ENCODE measurements around the gene TUBA4A. TPM values are rescaled to one million over a fixed set of nuclear protein-coding genes. Genes with fewer than 3 reads are reported as not detected.

TUBA4A gene
- total and polyA plus RNA-seq, 9 of the 15 experiments (the other 6 are each of a cell fraction or from before 2014, with no cell fraction given) = 25.1 to 174 (median 42.4) TPM

- TF ChIP-seq RAD21 (CRISPR knock-in tag; conservative IDR thresholded peaks at IDR 0.05 in 1 of 2, IDR thresholded peaks at IDR 0.05 in 1 of 2) (peak; percentile 69 to 72), YBX1 (IDR thresholded peaks at IDR 0.05) (no peak), CEBPG (CRISPR knock-in tag; IDR thresholded peaks at IDR 0.05) (no peak), CEBPG (tag; conservative IDR thresholded peaks at IDR 0.05 in 1 of 2, IDR thresholded peaks at IDR 0.05 in 1 of 2) (no peak), MAZ (CRISPR knock-in tag; conservative IDR thresholded peaks at IDR 0.05 in 1 of 2, IDR thresholded peaks at IDR 0.05 in 1 of 2) (0 out of 4 replicates have a peak, but pooled peaks of 1 of the 2 experiments have one; percentile 41), TAF7 (tag; IDR thresholded peaks at IDR 0.05) (no peak), CREB3L1 (IDR thresholded peaks at IDR 0.05; ENCODE audit: borderline replicate concordance, low read depth) (no peak), NRF1 (conservative IDR thresholded peaks at IDR 0.05 in 1 of 2, IDR thresholded peaks at IDR 0.05 in 1 of 2) (0 out of 4 replicates have a peak, but pooled peaks of 1 of the 2 experiments have one; percentile 34), ZNF77 (CRISPR knock-in tag; IDR thresholded peaks at IDR 0.05) (no peak), MEF2A (IDR thresholded peaks at IDR 0.05; ENCODE audit: control insufficient read depth, low read depth, low read length) (no peak), POLR2B (IDR thresholded peaks at IDR 0.05; ENCODE audit: low read depth, partially characterized antibody) (no peak), CSDE1 (IDR thresholded peaks at IDR 0.05) (no peak)
Measured at GRCh38 chr2:219277703-219278654, 24.3 kb upstream of the TUBA4A start (continued).
